HepG2 (cell line): ENCODE results near the gene TMEM185B. TPM values are rescaled to one million over a fixed set of nuclear protein-coding genes. Genes with fewer than 3 reads are reported as not detected.

Experiments
- ETV5 ChIP-seq: IDR thresholded peaks from 2 replicates; pipeline ENCODE4 v1.6.1; 2018; ENCODE audit warnings: missing biosample characterization, missing genetic modification reagents, inconsistent platforms, borderline replicate concordance
- HMGXB4 ChIP-seq, 2 experiments: sonication (generic) in 1 of 2; formaldehyde crosslinking in 1 of 2; IDR thresholded peaks; 2 replicates each; pipeline versions ENCODE4 v1.4.0 to v1.6.1; 2018 to 2020; ENCODE audit warnings: missing genetic modification reagents in 2 of 2, borderline replicate concordance in 1 of 2, low read depth in 1 of 2, mild to moderate bottlenecking in 1 of 2, missing biosample characterization in 1 of 2
- IRF9 ChIP-seq: sonication (generic); formaldehyde crosslinking; IDR thresholded peaks from 2 replicates; pipeline ENCODE4 v1.8.0; 2022; ENCODE audit warnings: missing genetic modification reagents, mild to moderate bottlenecking, borderline replicate concordance
- MAX ChIP-seq: IDR thresholded peaks from 2 replicates; pipeline ENCODE4 v1.6.1; 2012; ENCODE audit warnings: inconsistent platforms
- MBNL3 ChIP-seq: fragments of 250-450 bp; sonication (Bioruptor Pico); conservative IDR thresholded peaks from 2 replicates; pipeline ENCODE4 v1.8.0; 2022; ENCODE audit warnings: mild to moderate bottlenecking, inconsistent platforms
- NFE2L1 ChIP-seq: sonication (generic); formaldehyde crosslinking; IDR thresholded peaks from 2 replicates; pipeline ENCODE4 v1.4.0; 2020; ENCODE audit warnings: missing genetic modification reagents, mild to moderate bottlenecking, borderline replicate concordance
- NFYB ChIP-seq: sonication (generic); formaldehyde crosslinking; IDR thresholded peaks from 2 replicates; pipeline ENCODE4 v1.4.0; 2020; ENCODE audit warnings: missing genetic modification reagents
- PITX1 ChIP-seq: sonication (generic); formaldehyde crosslinking; IDR thresholded peaks from 2 replicates; pipeline ENCODE4 v1.5.1; 2020; ENCODE audit warnings: mild to moderate bottlenecking, missing genetic modification reagents
- STAG1 ChIP-seq: sonication (generic); formaldehyde crosslinking; IDR thresholded peaks from 2 replicates; pipeline ENCODE4 v1.4.0; 2020; ENCODE audit warnings: missing genetic modification reagents
- ZBTB4 ChIP-seq: sonication (generic); formaldehyde crosslinking; IDR thresholded peaks from 2 replicates; pipeline ENCODE4 v1.4.0; 2020; ENCODE audit warnings: missing genetic modification reagents, mild to moderate bottlenecking, borderline replicate concordance
- ZNF512 ChIP-seq: sonication (generic); formaldehyde crosslinking; IDR thresholded peaks from 2 replicates; pipeline ENCODE4 v1.4.0; 2020; ENCODE audit warnings: mild to moderate bottlenecking, missing genetic modification reagents
- ZNF646 ChIP-seq: sonication (generic); formaldehyde crosslinking; IDR thresholded peaks from 2 replicates; pipeline ENCODE4 v1.9.0; 2021; ENCODE audit warnings: mild to moderate bottlenecking, missing genetic modification reagents
- polyA plus RNA-seq, 8 experiments: library from polyadenylated mRNA; depleted of rRNA in 3 of 8; stranded (reverse) in 7 of 8; unstranded in 1 of 8; fragments of >200 nt; fragmentation: Illumina TruSeq in 4 of 8; extraction: Trizol in 4 of 8; gene quantifications; 2 replicates each; pipeline versions ENCODE4 v1.2.1 to v1.2.3, GENCODE V29; 2011 to 2016; ENCODE audit warnings: low read depth in 4 of 8, missing spikeins in 1 of 8, mixed read lengths in 1 of 8; ENCODE audit not compliant: insufficient read depth in 1 of 8
- total RNA-seq, 5 experiments: library from RNA; depleted of rRNA; stranded (reverse); fragments of >200 nt; fragmentation: Illumina TruSeq; extraction: Trizol; gene quantifications; 2 replicates each; pipeline ENCODE4 v1.2.3, GENCODE V29; 2016; ENCODE audit warnings: low read depth in 1 of 5

The TMEM185B gene
- total and polyA plus RNA-seq, 2 of the 13 experiments (the other 11 are each of a cell fraction or from before 2014, with no cell fraction given): 5.6 to 7.0 TPM

GRCh38 chr2:120204022-120204405 is 19.2 kb downstream of the TMEM185B start (continued):
- no peak for TF ChIP-seq ZNF512 (CRISPR knock-in tag)
- no peak for TF ChIP-seq IRF9 (CRISPR knock-in tag)
- no peak for TF ChIP-seq ZNF646 (CRISPR knock-in tag)
- peak; percentile 63 for TF ChIP-seq STAG1 (CRISPR knock-in tag)
- no peak for TF ChIP-seq NFYB (CRISPR knock-in tag)
- TF ChIP-seq ZBTB4 (CRISPR knock-in tag): no peak
- TF ChIP-seq NFE2L1 (CRISPR knock-in tag): no peak
- TF ChIP-seq MBNL3 (CRISPR knock-in tag): no peak
- TF ChIP-seq MAX: no peak
- 0 out of 2 replicates have a peak, but pooled peaks have one; percentile 26 for TF ChIP-seq ETV5 (CRISPR knock-in tag)
- TF ChIP-seq PITX1 (CRISPR knock-in tag): no peak
- TF ChIP-seq HMGXB4 (CRISPR knock-in tag; IDR thresholded peaks at IDR 0.05; ENCODE audit: borderline replicate concordance in 1 of 2, low read depth in 1 of 2): peak; percentile 51 to 56; a peak in 2 of 4 replicates
